ENCODE data around the gene CLNK. TPM values are rescaled to one million over a fixed set of nuclear protein-coding genes. Genes with fewer than 3 reads are reported as not detected.

The CLNK gene
- total RNA-seq, 1 experiment from 2014 or later, result not detected

DNA sequence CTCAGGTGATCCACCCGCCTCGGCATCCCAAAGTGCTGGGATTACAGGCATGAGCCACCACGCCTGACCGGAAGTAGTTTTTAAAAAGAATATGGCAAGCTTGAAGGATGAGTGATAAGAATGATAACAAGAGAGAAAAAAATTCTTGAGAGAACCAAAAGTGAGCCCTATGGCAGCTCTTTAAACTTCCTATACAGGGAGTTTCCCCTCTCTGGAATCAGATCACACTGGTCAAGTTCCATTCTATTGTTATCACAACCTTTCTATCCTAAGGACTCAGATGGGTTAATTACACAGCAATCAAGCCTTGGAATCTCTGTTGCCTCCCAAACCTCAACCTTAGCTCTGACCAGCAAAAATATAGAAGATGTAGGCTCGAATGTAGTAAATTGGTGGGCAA lies 193.6 kb downstream of the CLNK start:
- no peak overlapping the region for H3K27ac ChIP-seq

DNA sequence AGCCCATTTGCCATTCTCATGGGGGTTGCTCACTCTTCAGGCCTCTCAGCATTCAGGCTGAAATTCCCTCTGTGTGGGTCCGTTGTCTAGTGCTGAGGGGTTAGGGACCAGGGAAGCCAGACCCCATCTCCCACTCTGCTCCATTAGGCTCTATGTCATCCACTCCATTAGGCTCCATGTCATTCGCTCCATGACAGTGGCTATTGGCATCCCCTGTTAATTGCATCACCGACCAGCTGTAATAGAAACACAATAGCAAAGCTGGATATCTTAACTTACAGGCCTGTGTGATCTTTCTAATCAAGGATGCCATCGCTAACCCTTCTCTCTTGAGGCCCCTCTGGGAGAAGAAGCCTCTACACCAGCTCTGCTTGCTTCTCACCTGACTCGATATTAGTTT lies 201.7 kb downstream of the CLNK start:
- no peaks in the 10 kb centered on the region for H3K4me1 ChIP-seq
- no peaks in the 10 kb centered on the region for H3K9me3 ChIP-seq (replicated peaks)
- no peak overlapping the region for H3K4me3 ChIP-seq
- no peak overlapping the region for H3K27ac ChIP-seq
- H3K36me3 ChIP-seq, result no peaks in the 10 kb centered on the region
- no peak for DNase-seq
- H3K27me3 ChIP-seq, result peaks cover 6% of the 10 kb centered on the region; the same call in 1 of the 2 replicates

More for the DNA sequence above, 193.6 kb downstream of the CLNK start:
- Histone ChIP-seq H3K36me3 (no peaks in the 10 kb centered on the region), H3K4me1 (no peaks in the 10 kb centered on the region), H3K9me3 (replicated peaks) (no peaks in the 10 kb centered on the region), H3K4me3 (no peak overlapping the region), H3K27me3 (peaks cover 11% of the 10 kb centered on the region; the same call in 1 of the 2 replicates)
- no peak for DNase-seq

DNA sequence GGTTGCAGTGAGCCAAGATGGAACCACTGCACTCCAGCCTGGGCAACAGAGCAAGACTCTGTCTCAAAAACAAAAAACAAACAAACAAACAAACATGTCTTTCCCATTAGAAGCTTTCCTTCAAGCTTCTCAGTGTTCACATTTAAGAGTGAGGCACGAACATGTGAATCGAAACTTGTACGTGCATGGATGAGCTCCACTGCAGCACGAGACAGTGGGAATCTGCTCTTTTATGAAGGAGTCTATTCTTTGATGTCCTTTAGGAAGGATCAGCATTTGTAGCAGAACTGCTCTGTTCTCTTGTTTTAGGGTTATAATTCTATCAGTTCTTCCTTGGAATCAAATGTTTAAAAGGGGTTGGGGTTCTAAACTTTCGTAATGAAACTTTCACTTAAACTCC lies 204.0 kb downstream of the CLNK start:
- H3K9me3 ChIP-seq (replicated peaks), result no peaks in the 10 kb centered on the region
- H3K27me3 ChIP-seq, result peaks cover 9% of the 10 kb centered on the region; the same call in 1 of the 2 replicates
- no peak for DNase-seq
- no peak overlapping the region for H3K27ac ChIP-seq
- no peaks in the 10 kb centered on the region for H3K4me1 ChIP-seq
- no peak overlapping the region for H3K4me3 ChIP-seq
- no peaks in the 10 kb centered on the region for H3K36me3 ChIP-seq

DNA sequence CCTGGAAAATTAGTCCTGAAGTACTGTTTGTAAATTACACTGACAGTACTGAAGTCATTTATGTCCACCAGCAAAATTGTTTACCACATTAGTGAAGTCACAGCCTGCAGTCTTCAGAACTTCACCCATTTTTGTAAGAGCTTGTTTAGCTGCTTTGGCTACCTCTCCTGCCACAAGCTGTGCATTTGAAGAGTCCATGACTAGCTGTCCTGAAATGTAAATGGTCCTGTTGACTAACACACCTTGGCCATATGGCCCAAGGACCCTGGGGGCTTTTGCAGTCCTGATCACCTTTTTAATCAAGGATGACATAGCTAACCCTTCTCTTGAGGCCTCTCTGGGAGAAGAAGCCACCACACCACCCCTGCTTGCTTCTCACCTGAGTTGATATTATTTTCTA lies 205.9 kb downstream of the CLNK start:
- peaks cover 9% of the 10 kb centered on the region; the same call in 1 of the 2 replicates for H3K27me3 ChIP-seq
- no peak overlapping the region for H3K27ac ChIP-seq
- no peaks in the 10 kb centered on the region for H3K36me3 ChIP-seq
- no peak overlapping the region for H3K4me3 ChIP-seq
- no peaks in the 10 kb centered on the region for H3K9me3 ChIP-seq (replicated peaks)
- DNase-seq, result no peak
- H3K4me1 ChIP-seq, result no peaks in the 10 kb centered on the region

DNA sequence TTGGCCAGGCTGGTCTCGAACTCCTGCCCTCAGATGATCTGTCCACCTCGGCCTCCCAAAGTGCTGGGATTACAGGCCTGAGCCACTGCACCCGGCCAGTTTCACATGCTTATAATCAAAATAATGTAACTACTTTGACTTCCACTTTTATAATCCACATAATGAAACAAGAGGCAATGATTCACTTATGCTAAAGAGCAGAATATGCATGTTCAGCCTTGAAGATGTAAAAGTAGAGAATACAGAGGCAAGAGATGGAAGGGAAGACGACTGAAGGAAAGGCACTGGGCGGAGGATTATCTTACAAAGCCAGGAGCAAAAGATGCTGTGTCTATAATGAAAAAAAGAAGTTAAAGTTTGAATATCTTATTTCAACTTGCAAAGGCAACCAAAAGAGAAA lies 214.1 kb downstream of the CLNK start:
- no peak for DNase-seq
- no peaks in the 10 kb centered on the region for H3K36me3 ChIP-seq
- H3K4me3 ChIP-seq, result no peak overlapping the region
- H3K9me3 ChIP-seq (replicated peaks), result no peaks in the 10 kb centered on the region
- H3K27ac ChIP-seq, result no peak overlapping the region
- no peaks in the 10 kb centered on the region for H3K4me1 ChIP-seq
- no peaks in the 10 kb centered on the region for H3K27me3 ChIP-seq

DNA sequence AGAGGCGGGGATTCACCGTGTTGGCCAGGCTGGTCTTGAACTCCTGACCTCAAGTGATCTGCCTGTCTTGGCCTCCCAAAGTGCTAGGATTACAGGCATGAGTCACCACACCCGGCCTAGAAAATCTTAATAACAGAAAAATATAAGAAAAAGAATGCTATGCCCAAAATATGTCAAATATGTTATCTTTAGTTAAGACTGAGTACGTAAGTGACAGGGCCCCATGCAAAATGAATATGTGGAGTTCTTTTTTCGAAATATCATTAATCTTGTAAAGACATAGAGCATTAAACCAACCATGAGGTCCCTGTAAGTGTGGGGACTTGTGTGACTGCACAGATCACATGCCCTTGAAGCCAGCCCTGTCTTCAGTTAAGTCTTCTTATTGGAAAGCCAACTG lies 218.4 kb downstream of the CLNK start:
- Histone ChIP-seq H3K4me1 (no peaks in the 10 kb centered on the region), H3K27me3 (no peaks in the 10 kb centered on the region), H3K27ac (no peak overlapping the region), H3K4me3 (no peak overlapping the region), H3K36me3 (no peaks in the 10 kb centered on the region), H3K9me3 (replicated peaks) (no peaks in the 10 kb centered on the region)
- DNase-seq, result no peak

DNA sequence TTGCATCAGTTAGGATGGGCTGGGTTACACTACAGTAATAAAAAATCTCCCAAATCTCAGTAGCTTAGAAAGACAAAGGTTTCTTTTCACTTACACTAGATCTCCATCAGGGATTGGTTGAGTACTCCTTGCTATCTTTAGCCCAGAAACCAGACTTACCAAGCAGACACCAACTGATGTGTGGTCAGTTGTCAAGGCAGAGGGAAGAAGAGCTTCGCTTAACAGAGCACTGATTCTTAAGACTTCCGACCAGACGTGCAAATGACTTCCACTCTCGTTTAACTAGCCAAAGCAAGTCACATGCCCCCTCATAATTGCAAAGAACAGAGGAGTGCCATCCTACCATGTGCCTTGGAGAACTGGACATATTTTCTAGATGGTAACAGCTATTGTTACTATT lies 221.7 kb downstream of the CLNK start:
- DNase-seq, result no peak

DNA sequence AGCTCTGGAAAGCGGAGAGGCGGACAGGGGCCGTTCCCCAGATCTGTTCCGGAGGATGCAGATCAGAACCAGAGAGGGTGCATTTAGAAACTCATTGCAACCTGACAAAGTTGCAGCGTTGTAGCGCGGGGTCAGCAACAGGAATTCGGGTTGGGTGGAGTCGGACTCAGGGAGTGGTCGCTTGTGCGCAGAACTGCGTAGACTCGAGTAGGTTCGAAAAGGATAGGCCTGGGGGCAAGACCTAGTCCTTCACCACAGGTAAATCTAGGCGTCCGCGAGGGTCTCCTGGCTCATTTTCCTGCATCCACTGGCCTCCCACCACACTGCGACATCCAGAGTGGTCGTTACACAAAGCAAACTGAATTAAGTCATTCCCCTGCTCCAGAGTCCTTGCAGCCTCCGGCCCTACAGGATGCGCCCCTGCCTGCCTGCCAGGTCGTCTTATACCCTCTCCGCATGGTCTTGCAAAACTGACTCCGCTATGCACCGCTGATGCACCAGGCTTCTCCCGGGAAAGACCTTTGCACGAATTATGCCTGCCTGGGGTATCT lies 222.6 kb downstream of the CLNK start:
- Histone ChIP-seq H3K27me3 (no peaks in the 10 kb centered on the region), H3K36me3 (no peaks in the 10 kb centered on the region), H3K9me3 (replicated peaks) (no peaks in the 10 kb centered on the region), H3K4me1 (no peaks in the 10 kb centered on the region), H3K27ac (no peak overlapping the region), H3K4me3 (no peak overlapping the region)
- DNase-seq, result no peak

More for the DNA sequence above, 221.7 kb downstream of the CLNK start:
- Histone ChIP-seq H3K27ac (no peak overlapping the region), H3K36me3 (no peaks in the 10 kb centered on the region), H3K4me1 (no peaks in the 10 kb centered on the region), H3K4me3 (no peak overlapping the region), H3K27me3 (no peaks in the 10 kb centered on the region), H3K9me3 (replicated peaks) (no peaks in the 10 kb centered on the region)

DNA sequence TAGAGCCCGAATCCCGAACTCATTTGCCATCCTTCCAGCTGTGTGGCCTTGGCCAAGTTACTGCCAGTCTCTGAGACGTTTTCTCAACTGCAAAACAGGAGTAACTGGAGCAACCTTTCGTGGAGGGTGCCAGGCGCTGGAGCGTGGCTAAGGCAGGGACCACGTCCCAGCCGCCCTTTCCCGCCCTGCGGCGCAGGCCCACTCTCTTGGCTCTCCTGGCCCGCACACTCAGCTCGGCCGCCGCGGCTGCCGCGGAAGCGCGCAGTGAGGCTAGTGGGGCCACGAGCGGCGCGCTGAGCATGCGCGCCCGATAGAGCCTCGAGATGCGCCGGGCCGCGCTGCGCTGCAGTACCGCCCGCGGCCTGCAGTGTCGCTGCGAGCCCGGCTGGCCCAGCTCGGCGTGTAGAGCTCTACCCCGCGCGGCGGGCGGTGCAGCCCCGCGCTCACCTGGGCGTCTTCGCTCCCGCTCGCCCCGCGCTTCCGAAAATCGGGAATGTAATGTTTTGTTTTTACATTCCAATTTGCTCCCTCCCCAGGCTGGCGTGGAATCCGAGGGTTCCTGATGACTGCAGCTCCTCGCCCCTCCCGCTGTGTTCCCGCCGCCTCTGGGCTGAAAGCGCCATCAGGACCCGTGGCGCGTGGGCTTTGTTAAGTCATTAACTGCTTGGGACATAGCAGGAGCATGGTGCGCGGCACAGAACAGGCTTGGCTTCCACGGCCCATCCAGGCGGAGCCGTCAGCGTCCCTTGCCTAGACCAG lies 223.3 kb downstream of the CLNK start:
- no peaks in the 10 kb centered on the region for H3K36me3 ChIP-seq
- DNase-seq, result peak in 1 of 2 experiments; percentile 17
- H3K9me3 ChIP-seq (replicated peaks), result no peaks in the 10 kb centered on the region
- no peaks in the 10 kb centered on the region for H3K4me1 ChIP-seq
- no peak overlapping the region for H3K27ac ChIP-seq
- H3K4me3 ChIP-seq, result no peak overlapping the region
- H3K27me3 ChIP-seq, result no peaks in the 10 kb centered on the region

DNA sequence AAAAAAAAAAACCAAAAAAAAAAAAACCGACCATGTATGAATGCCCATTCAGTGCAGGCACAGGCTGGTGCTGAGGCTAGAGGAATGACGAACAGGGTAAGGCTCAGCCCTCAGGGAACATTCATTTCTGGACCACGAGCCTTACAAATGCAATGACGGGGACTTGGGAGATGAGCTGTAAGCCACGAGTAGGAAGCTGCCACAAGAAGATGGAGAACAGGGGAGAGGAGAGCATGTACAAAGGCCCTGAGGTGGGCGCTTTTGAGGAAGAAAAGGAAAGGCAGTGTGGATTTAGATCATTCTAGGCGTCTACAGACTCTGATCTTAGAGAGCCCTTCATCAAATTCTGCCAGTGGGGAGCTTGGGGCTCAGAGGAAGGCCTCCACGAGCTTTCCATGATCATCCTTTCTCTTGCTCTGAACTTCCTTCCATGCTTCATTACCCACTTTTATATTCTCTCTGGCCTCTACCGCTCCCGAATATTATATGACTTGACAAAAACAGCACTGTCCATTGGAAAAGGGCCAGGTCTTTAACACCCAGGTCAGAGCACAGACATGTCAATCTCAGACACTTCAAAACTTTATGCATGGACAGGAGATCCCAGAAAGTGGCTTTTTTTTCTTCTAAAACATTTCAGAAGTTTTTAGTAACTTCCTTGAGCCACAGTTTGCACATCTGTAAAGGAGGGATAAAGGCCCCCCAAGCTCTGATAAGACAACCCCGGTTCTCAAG lies 224.1 kb downstream of the CLNK start:
- H3K36me3 ChIP-seq, result no peaks in the 10 kb centered on the region
- no peak overlapping the region for H3K4me3 ChIP-seq
- no peak overlapping the region for H3K27ac ChIP-seq
- no peaks in the 10 kb centered on the region for H3K4me1 ChIP-seq
- no peaks in the 10 kb centered on the region for H3K9me3 ChIP-seq (replicated peaks)
- H3K27me3 ChIP-seq, result no peaks in the 10 kb centered on the region
- no peak for DNase-seq

DNA sequence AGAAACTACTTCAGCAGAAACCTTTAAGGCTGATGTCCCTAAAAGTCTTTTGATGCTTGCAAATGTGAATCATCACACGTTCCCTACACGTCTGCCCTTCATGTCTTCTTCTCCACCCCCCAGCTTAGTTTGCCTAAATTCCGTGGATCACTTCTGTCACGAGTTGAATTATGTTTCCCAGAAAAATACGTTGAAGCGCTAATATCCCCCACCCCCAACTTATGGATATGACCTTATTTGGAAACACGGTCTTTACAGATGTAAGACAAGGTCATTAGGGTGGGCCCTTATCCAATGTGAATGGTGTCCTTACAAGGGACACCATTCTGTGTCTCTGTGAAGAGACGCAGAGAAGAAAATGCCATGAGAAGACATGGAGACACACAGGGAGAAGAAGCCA lies 225.3 kb downstream of the CLNK start:
- Histone ChIP-seq H3K27ac (no peak overlapping the region), H3K4me3 (no peak overlapping the region), H3K4me1 (no peaks in the 10 kb centered on the region), H3K9me3 (replicated peaks) (no peaks in the 10 kb centered on the region), H3K36me3 (no peaks in the 10 kb centered on the region), H3K27me3 (no peaks in the 10 kb centered on the region)
- DNase-seq, result no peak

DNA sequence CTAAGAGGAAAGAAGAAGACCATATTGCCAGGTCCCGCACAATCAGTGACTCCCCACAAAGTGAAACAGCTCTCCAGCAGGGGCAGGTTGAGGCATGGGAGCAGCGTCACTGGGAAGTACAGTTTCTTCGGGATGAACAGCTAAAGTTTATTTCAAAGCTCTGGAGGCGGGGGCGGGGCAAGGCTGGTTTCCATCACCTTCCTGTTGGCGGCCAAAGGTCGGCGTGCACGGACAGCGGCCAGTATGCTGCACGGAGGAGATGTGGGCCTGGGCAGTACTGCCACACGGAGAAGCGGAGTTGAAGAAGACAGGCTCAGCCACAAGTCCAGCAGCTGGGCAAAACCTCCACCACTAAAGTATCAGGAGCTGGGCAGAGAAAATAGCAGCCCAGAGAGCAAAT lies 226.4 kb downstream of the CLNK start:
- DNase-seq, result no peak
- Histone ChIP-seq H3K4me1 (no peaks in the 10 kb centered on the region), H3K36me3 (0 out of 2 replicates have a peak, but pooled peaks cover 3% of the 10 kb centered on the region), H3K27ac (no peak overlapping the region), H3K27me3 (no peaks in the 10 kb centered on the region), H3K9me3 (replicated peaks) (no peaks in the 10 kb centered on the region), H3K4me3 (no peak overlapping the region)

DNA sequence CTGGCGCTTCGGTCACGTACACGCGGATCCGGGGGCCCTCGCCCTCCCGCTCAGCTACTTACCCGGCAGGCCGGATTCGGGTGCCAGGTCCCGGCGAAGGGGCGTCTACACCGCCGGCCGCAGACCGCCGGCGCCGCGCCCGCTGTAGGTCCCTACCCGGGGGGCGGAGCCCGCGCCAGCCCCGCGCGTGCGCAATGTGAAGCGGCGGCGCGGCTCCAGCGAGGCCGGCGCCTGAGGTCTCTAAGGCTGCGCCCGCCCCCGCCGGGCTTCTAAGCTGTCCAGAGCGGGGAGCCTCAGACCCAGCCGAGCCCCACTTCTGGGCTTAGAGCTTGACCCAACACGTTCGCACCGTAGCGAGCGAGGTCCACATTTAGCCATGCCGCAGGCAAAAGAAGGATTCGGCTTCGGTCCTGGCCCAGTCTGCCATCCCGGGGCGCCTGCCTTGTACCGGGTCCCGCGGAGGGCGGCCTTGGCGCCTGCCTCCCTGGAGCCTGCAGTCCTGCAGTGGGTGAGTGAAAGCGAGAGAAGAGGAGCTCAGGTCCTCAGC lies 227.2 kb downstream of the CLNK start, which contains the start of gene ZNF518B:
ZNF518B (minus strand) TSS at position 172 of the 547 bp plus-strand sequence. CDS start 11,098 bp downstream, outside the sequence.
- H3K36me3 ChIP-seq, result 0 out of 2 replicates have a peak, but pooled peaks cover 6% of the 10 kb centered on the region
- peak within 1 kb of the TSS; percentile 49 for H3K27ac ChIP-seq
- DNase-seq, result peak; percentile 43 to 64
- H3K4me1 ChIP-seq, result no peaks in the 10 kb centered on the region
- no peaks in the 10 kb centered on the region for H3K9me3 ChIP-seq (replicated peaks)
- no peaks in the 10 kb centered on the region for H3K27me3 ChIP-seq
- peak within 1 kb of the TSS; percentile 70 for H3K4me3 ChIP-seq

DNA sequence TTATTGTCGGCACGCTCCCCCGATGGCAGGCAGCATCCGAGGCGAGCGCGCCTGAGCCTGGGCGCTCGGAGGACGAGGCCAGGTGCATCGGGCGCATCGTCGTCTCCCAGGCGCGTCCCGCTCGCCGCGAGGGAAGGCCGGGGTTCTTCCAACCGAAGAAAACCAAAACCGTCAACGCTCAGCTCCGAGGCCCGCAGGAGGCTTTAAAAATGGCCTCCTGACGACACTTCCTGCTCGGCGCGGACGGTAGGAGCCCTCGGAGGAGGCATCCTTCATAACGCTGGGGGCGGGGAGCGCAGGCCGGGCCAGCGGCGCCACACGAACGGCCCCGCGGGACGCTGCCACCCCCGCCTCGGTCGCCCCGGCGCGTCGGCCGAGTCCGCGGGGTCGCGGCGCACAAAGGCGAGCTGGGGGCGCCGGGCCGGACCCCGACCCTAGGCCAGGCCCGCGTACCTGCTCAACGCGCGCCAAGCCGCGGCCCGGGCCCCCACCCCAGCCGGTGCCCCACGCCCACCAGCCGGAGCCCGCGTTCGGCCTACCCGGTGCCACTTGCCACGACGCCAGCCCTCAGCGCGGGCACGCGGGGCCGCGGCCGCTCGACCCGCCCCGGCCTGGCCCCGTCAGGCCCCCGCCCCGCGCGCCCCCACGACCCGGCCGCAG lies 227.8 kb downstream of the CLNK start:
- no peaks in the 10 kb centered on the region for H3K4me1 ChIP-seq
- no peaks in the 10 kb centered on the region for H3K27me3 ChIP-seq
- peak overlapping the region; percentile 49 for H3K27ac ChIP-seq
- 0 out of 2 replicates have a peak, but pooled peaks cover 6% of the 10 kb centered on the region for H3K36me3 ChIP-seq
- H3K9me3 ChIP-seq (replicated peaks), result no peaks in the 10 kb centered on the region
- peak; percentile 45 to 55 for DNase-seq
- peak overlapping the region; percentile 70 for H3K4me3 ChIP-seq

Measured in SJCRH30 (cell line).